Lower leg skin (tissue), 3 donors: ENCODE data around the gene ABHD5.

ENCODE experiments used
- CTCF ChIP-seq, 3 donors: fragments of 450-650 bp; IDR thresholded peaks; one replicate each; pipeline ENCODE4 v1.5.1; 2016; ENCODE audit warnings: antibody characterized with exemption in 3 of 3, mild to moderate bottlenecking in 3 of 3, moderate library complexity in 2 of 3
- POLR2A ChIP-seq, 2 donors: fragments of 450-650 bp; IDR thresholded peaks; one replicate each; pipeline ENCODE4 v1.6.1; 2016 to 2017; ENCODE audit warnings: antibody characterized with exemption in 2 of 2, mild to moderate bottlenecking in 1 of 2, moderate library complexity in 1 of 2

- TF ChIP-seq CTCF (IDR thresholded peaks at IDR 0.05) = no peak
- TF ChIP-seq POLR2A (IDR thresholded peaks at IDR 0.05) = no peak
These were observed 73.3 kb downstream of the ABHD5 start for GRCh38 chr3:43764056-43764455.
